A549 (cell line): ENCODE results near the gene PDE4D. TPM values are rescaled to one million over a fixed set of nuclear protein-coding genes. Genes with fewer than 3 reads are reported as not detected.

Experiments
- ATAC-seq, 2 experiments: fragments of 200-7000 bp in 1 of 2; fragments of >200 bp in 1 of 2; cut with Nextera tagmentation in 1 of 2; cut with Tn5 transposase in 1 of 2; 3 replicates each; pipeline versions ENCODE4 v1.8.0 to v1.9.1; 2018 to 2020; ENCODE audit warnings: mild to moderate bottlenecking in 1 of 2, moderate library complexity in 1 of 2
- CTCF ChIA-PET: fragments of 300-600 bp; sonication (Branson Sonifier 250); formaldehyde crosslinking; extraction: SDS; loops from one replicate; lab custom pipeline; 2021; ENCODE audit warnings: antibody characterized with exemption, inconsistent platforms; lab: Yijun Ruan, JAX
- POLR2A ChIA-PET: fragments of 350-600 bp; formaldehyde crosslinking; extraction: SDS; loops from one replicate; lab custom pipeline; 2021; ENCODE audit warnings: antibody characterized with exemption, inconsistent platforms; lab: Yijun Ruan, JAX
- DNase-seq, 2 experiments: peaks; one replicate each; pipeline versions ENCODE4 v3.0.0 to v3.0.0-alpha.2; 2011 to 2016; ENCODE audit warnings: low read depth in 1 of 2, low spot score in 1 of 2
- FAIRE-seq: peaks from 2 replicates; lab custom pipeline; 2011; peaks lifted over from hg19 to GRCh38; lab: Jason Lieb, UNC
- H3K27ac ChIP-seq, 2 experiments: fragments of >200 bp; sonication (Bioruptor Twin); formaldehyde crosslinking; 3 replicates each; pipeline ENCODE4 v1.5.1; 2016 to 2017
- H3K4me1 ChIP-seq: fragments of >200 bp; sonication (Bioruptor Twin); formaldehyde crosslinking; 3 replicates; pipeline ENCODE4 v1.6.1; 2016
- H3K4me2 ChIP-seq: fragments of >200 bp; sonication (Bioruptor Twin); formaldehyde crosslinking; 3 replicates; pipeline ENCODE4 v1.6.1; 2016
- H3K4me3 ChIP-seq: fragments of >200 bp; sonication (Bioruptor Twin); formaldehyde crosslinking; 3 replicates; pipeline ENCODE4 v1.5.1; 2016
- H3K9me3 ChIP-seq: fragments of >200 bp; sonication (Bioruptor Twin); formaldehyde crosslinking; 3 replicates; pipeline ENCODE4 v1.6.1; 2016
- ATOH8 ChIP-seq: fragments of 250-450 bp; sonication (Bioruptor Pico); IDR thresholded peaks from 2 replicates; pipeline ENCODE4 v1.5.0; 2020; ENCODE audit warnings: low read depth, mild to moderate bottlenecking, moderate library complexity
- BCL3 ChIP-seq: fragments of >200 bp; sonication (Bioruptor Twin); formaldehyde crosslinking; IDR thresholded peaks from 3 replicates; pipeline ENCODE4 v1.6.1; 2016
- BHLHE40 ChIP-seq: IDR thresholded peaks from 2 replicates; pipeline ENCODE4 v1.6.1; 2012; ENCODE audit warnings: low read depth, low read length, inconsistent platforms
- CBX2 ChIP-seq: fragments of 200-600 bp; sonication (generic); IDR thresholded peaks from 2 replicates; pipeline ENCODE4 v1.6.1; 2016; ENCODE audit warnings: low read depth, mild to moderate bottlenecking, borderline replicate concordance
- CBX8 ChIP-seq: fragments of 200-600 bp; sonication (generic); IDR thresholded peaks from 2 replicates; pipeline ENCODE4 v1.6.1; 2016
- CEBPB ChIP-seq, 2 experiments: fragments of >200 bp in 1 of 2; sonication (Bioruptor Twin) in 1 of 2; formaldehyde crosslinking in 1 of 2; IDR thresholded peaks; 2 replicates each; pipeline ENCODE4 v1.6.1; 2012 to 2016
- CHD4 ChIP-seq: fragments of 200-600 bp; sonication (generic); IDR thresholded peaks from 2 replicates; pipeline ENCODE4 v1.6.1; 2016; ENCODE audit warnings: antibody characterized with exemption, mild to moderate bottlenecking, borderline replicate concordance
- E2F6 ChIP-seq: IDR thresholded peaks from 2 replicates; pipeline ENCODE4 v1.6.1; 2012; ENCODE audit warnings: low read depth, borderline replicate concordance
- EHF ChIP-seq: fragments of 250-450 bp; sonication (Bioruptor Pico); IDR thresholded peaks from 2 replicates; pipeline ENCODE4 v1.5.0; 2020; ENCODE audit warnings: mild to moderate bottlenecking
- EHMT2 ChIP-seq: fragments of 200-600 bp; sonication (generic); IDR thresholded peaks from 2 replicates; pipeline ENCODE4 v1.6.1; 2016; ENCODE audit warnings: antibody characterized with exemption, low read depth, mild to moderate bottlenecking, moderate library complexity
- ELK1 ChIP-seq: fragments of 150-350 bp; IDR thresholded peaks from 2 replicates; pipeline ENCODE4 v1.6.1; 2014; ENCODE audit warnings: low read depth, mild to moderate bottlenecking, low read length
- ESRRA ChIP-seq: fragments of 150-350 bp; IDR thresholded peaks from 2 replicates; pipeline ENCODE4 v1.6.1; 2014; ENCODE audit warnings: mild to moderate bottlenecking, low read length, borderline replicate concordance
- FOSB ChIP-seq: fragments of 250-450 bp; sonication (Bioruptor Pico); IDR thresholded peaks from 2 replicates; pipeline ENCODE4 v1.5.0; 2020; ENCODE audit warnings: mild to moderate bottlenecking, moderate library complexity
- FOSL2 ChIP-seq, 2 experiments: fragments of 450-650 bp in 1 of 2; fragments of >200 bp in 1 of 2; sonication (Bioruptor Twin) in 1 of 2; formaldehyde crosslinking; IDR thresholded peaks; 2 replicates each; pipeline versions ENCODE4 v1.5.0 to v1.6.1; 2016 to 2020; ENCODE audit warnings: mild to moderate bottlenecking in 1 of 2, moderate library complexity in 1 of 2
- FOXS1 ChIP-seq: fragments of 250-450 bp; sonication (Bioruptor Pico); IDR thresholded peaks from 2 replicates; pipeline ENCODE4 v1.5.0; 2020; ENCODE audit warnings: mild to moderate bottlenecking, moderate library complexity
- HEYL ChIP-seq: fragments of 250-450 bp; sonication (Bioruptor Pico); IDR thresholded peaks from 2 replicates; pipeline ENCODE4 v1.8.0; 2021; ENCODE audit warnings: mild to moderate bottlenecking, moderate library complexity
- HMGXB4 ChIP-seq: fragments of 250-450 bp; sonication (Bioruptor Pico); IDR thresholded peaks from 2 replicates; pipeline ENCODE4 v1.5.0; 2021; ENCODE audit warnings: mild to moderate bottlenecking, moderate library complexity, borderline replicate concordance
- HOXB13 ChIP-seq: fragments of 250-450 bp; sonication (Bioruptor Pico); IDR thresholded peaks from 2 replicates; pipeline ENCODE4 v1.5.0; 2020; ENCODE audit warnings: low read depth, mild to moderate bottlenecking, moderate library complexity
- HOXB5 ChIP-seq: fragments of 250-450 bp; sonication (Bioruptor Pico); IDR thresholded peaks from 2 replicates; pipeline ENCODE4 v1.5.0; 2020; ENCODE audit warnings: mild to moderate bottlenecking, moderate library complexity
- JUNB ChIP-seq: fragments of >200 bp; sonication (Bioruptor Twin); formaldehyde crosslinking; IDR thresholded peaks from 2 replicates; pipeline ENCODE4 v1.6.1; 2016
- MAX ChIP-seq: IDR thresholded peaks from 2 replicates; pipeline ENCODE4 v1.6.1; 2012
- MAZ ChIP-seq: fragments of 150-350 bp; IDR thresholded peaks from 2 replicates; pipeline ENCODE4 v1.6.1; 2014; ENCODE audit warnings: antibody characterized with exemption, low read depth, low read length, borderline replicate concordance
- MYC ChIP-seq: IDR thresholded peaks from 2 replicates; pipeline ENCODE4 v1.6.1; 2012; ENCODE audit warnings: mild to moderate bottlenecking, inconsistent platforms, low read length, improper control_type of control experiment, borderline replicate concordance
- NPAS2 ChIP-seq: fragments of 250-450 bp; sonication (Bioruptor Pico); IDR thresholded peaks from 2 replicates; pipeline ENCODE4 v1.8.0; 2022; ENCODE audit warnings: mild to moderate bottlenecking, moderate library complexity, borderline replicate concordance
- NR3C1 ChIP-seq: fragments of >200 bp; sonication (Bioruptor Twin); formaldehyde crosslinking; IDR thresholded peaks from 3 replicates; pipeline ENCODE4 v1.6.1; 2017
- PHF8 ChIP-seq: fragments of 200-600 bp; sonication (generic); IDR thresholded peaks from 2 replicates; pipeline ENCODE4 v1.6.1; 2016; ENCODE audit warnings: low read depth, mild to moderate bottlenecking, antibody characterized with exemption, moderate library complexity, borderline replicate concordance
- RAD21 ChIP-seq, 2 experiments: fragments of >200 bp in 1 of 2; sonication (Bioruptor Twin) in 1 of 2; formaldehyde crosslinking in 1 of 2; IDR thresholded peaks in 1 of 2; conservative IDR thresholded peaks in 1 of 2; 2 replicates in 1 of 2; 3 replicates in 1 of 2; pipeline ENCODE4 v1.6.1; 2012 to 2018; ENCODE audit warnings: inconsistent platforms in 1 of 2
- RARB ChIP-seq: fragments of 250-450 bp; sonication (Bioruptor Pico); IDR thresholded peaks from 2 replicates; pipeline ENCODE4 v1.8.0; 2021; ENCODE audit warnings: mild to moderate bottlenecking, moderate library complexity
- RFX5 ChIP-seq: fragments of 450-650 bp; IDR thresholded peaks from 2 replicates; pipeline ENCODE4 v1.7.1; 2014; ENCODE audit warnings: antibody characterized with exemption, mild to moderate bottlenecking, moderate library complexity
- SREBF2 ChIP-seq: fragments of 450-650 bp; IDR thresholded peaks from 2 replicates; pipeline ENCODE4 v1.6.1; 2014; ENCODE audit warnings: mild to moderate bottlenecking, moderate library complexity
- TFCP2L1 ChIP-seq: fragments of 250-450 bp; sonication (Bioruptor Pico); IDR thresholded peaks from 2 replicates; pipeline ENCODE4 v1.5.0; 2021; ENCODE audit warnings: mild to moderate bottlenecking
- USF2 ChIP-seq: fragments of 450-650 bp; IDR thresholded peaks from 2 replicates; pipeline ENCODE4 v1.6.1; 2014; ENCODE audit warnings: antibody characterized with exemption
- ZC3H11A ChIP-seq: fragments of 450-650 bp; IDR thresholded peaks from 2 replicates; pipeline ENCODE4 v1.6.1; 2014; ENCODE audit warnings: antibody characterized with exemption, mild to moderate bottlenecking
- ZSCAN20 ChIP-seq: fragments of 250-450 bp; sonication (Bioruptor Pico); IDR thresholded peaks from 2 replicates; pipeline ENCODE4 v1.8.0; 2022; ENCODE audit warnings: mild to moderate bottlenecking, moderate library complexity
- WGBS: methylation state at CpG from one replicate; pipeline ENCODE4 v1.1.6; 2017; ENCODE audit errors: missing lambda C conversion rate; 5-methylcytosine and 5-hydroxymethylcytosine counted together
- polyA plus RNA-seq, 4 experiments: library from polyadenylated mRNA; depleted of rRNA in 3 of 4; stranded (reverse); fragments of >200 nt; fragmentation: RNase III in 1 of 4; extraction: RNeasy Plus Mini Kit Qiagen cat#74134 plus additional on column Dnase treatment in 1 of 4; gene quantifications; 2 replicates in 3 of 4; 3 replicates in 1 of 4; pipeline ENCODE4 v1.2.3, GENCODE V29; 2011 to 2017

The PDE4D gene
- polyA plus RNA-seq, 2 of the 4 experiments (the other 2 are of a cell fraction) = 74.0 to 213 TPM

GRCh38 chr5:59543821-59544442, 349.6 kb downstream of the PDE4D start:
- 6% methylated on average over 2 of the region's 2 CpGs for WGBS
- FAIRE-seq (peak; percentile 97), ATAC-seq (peak; percentile 72 to 78), DNase-seq (peak; percentile 21 to 97)
- H3K27ac ChIP-seq = peak overlapping the region; percentile 93 to 97
- ChIA-PET POLR2A (interaction anchor here (1.0 to 2.0 kb wide), 5 partner anchors 12 to 355 kb away, joined by 3 to 5 read pairs (median 4); no protein-coding TSS in a partner anchor), CTCF (interaction anchor here (0.9 to 1.4 kb wide), 6 partner anchors 13 to 163 kb away, joined by 3 to 4 read pairs (median 3); no protein-coding TSS in a partner anchor)
- H3K4me1 ChIP-seq = peaks cover 96% of the 10 kb centered on the region
- no peaks in the 10 kb centered on the region for H3K9me3 ChIP-seq
- peak overlapping the region; percentile 56 for H3K4me2 ChIP-seq
- no peak overlapping the region for H3K4me3 ChIP-seq
- no peak for TF ChIP-seq FOSL2 (IDR thresholded peaks at IDR 0.05)
- peak; percentile 83 for TF ChIP-seq FOSL2 (CRISPR knock-in tag; IDR thresholded peaks at IDR 0.05)
- TF ChIP-seq MYC = no peak
- no peak for TF ChIP-seq PHF8
- peak; percentile 10; the same call in 1 of the 2 replicates for TF ChIP-seq ATOH8
- TF ChIP-seq ZSCAN20 (CRISPR knock-in tag) = peak; percentile 93
- TF ChIP-seq HOXB5 = peak; percentile 89
- no peak for TF ChIP-seq SREBF2
- TF ChIP-seq HEYL = peak; percentile 87; the same call in 1 of the 2 replicates
- TF ChIP-seq TFCP2L1 (CRISPR knock-in tag) = no peak
- no peak for TF ChIP-seq CBX2
- peak; percentile 56 for TF ChIP-seq MAX
- peak; percentile 61; the same call in 1 of the 2 replicates for TF ChIP-seq EHF (CRISPR knock-in tag)
- no peak for TF ChIP-seq ZC3H11A
- TF ChIP-seq BCL3 = peak; percentile 26; the same call in 2 of the 3 replicates
- no peak for TF ChIP-seq NPAS2 (CRISPR knock-in tag)
- peak; percentile 80 to 92 for TF ChIP-seq CEBPB (IDR thresholded peaks at IDR 0.05)
- TF ChIP-seq USF2 = no peak
- peak; percentile 43 for TF ChIP-seq JUNB
- TF ChIP-seq FOSB (CRISPR knock-in tag) = no peak
- no peak for TF ChIP-seq NR3C1
- peak; percentile 71 for TF ChIP-seq RARB (CRISPR knock-in tag)
- TF ChIP-seq HOXB13 (CRISPR knock-in tag) = peak; percentile 7; the same call in 1 of the 2 replicates
- TF ChIP-seq CHD4 = no peak
- TF ChIP-seq FOXS1 (CRISPR knock-in tag) = peak; percentile 61; the same call in 1 of the 2 replicates
- no peak for TF ChIP-seq BHLHE40
- no peak for TF ChIP-seq EHMT2
- no peak for TF ChIP-seq HMGXB4 (CRISPR knock-in tag)
- no peak for TF ChIP-seq E2F6
- TF ChIP-seq RFX5 = no peak
- TF ChIP-seq RAD21 (conservative IDR thresholded peaks at IDR 0.05 in 1 of 2, IDR thresholded peaks at IDR 0.05 in 1 of 2) = no peak; a peak in 1 of 5 replicates
- no peak for TF ChIP-seq MAZ
- TF ChIP-seq CBX8 = no peak
- no peak for TF ChIP-seq ESRRA
- no peak for TF ChIP-seq ELK1
